HG02885 (cell line): ENCODE data around the gene DVL3.
"Not testable (repeated sequence)": the region's sequence is repeated elsewhere in the genome, so short reads cannot be mapped to it uniquely, and the experiment has no call there.

Experiments used
- ATAC-seq: cut with Tn5 transposase; IDR thresholded peaks from one replicate; pipeline ENCODE4 v1.9.1; 2021; ENCODE audit warnings: mild to moderate bottlenecking; ENCODE audit not compliant: unreplicated experiment, poor library complexity

The DVL3 gene

DNA sequence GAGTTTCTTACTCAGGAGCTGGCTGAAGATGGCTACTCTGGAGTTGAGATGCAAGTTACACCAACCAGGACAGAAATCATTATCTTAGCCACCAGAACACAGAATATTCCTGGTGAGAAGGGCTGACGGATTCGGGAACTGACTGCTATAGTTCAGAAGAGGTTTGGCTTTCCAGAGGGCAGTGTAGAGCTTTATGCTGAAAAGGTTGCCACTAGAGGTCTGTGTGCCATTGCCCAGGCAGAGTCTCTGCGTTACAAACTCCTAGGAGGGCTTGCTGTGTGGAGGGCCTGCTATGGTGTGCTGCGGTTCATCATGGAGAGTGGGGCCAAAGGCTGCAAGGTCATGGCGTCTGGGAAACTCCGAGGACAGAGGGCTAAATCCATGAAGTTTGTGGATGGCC, 5.4 kb upstream of the DVL3 start:
- not testable (repeated sequence) for ATAC-seq

DNA sequence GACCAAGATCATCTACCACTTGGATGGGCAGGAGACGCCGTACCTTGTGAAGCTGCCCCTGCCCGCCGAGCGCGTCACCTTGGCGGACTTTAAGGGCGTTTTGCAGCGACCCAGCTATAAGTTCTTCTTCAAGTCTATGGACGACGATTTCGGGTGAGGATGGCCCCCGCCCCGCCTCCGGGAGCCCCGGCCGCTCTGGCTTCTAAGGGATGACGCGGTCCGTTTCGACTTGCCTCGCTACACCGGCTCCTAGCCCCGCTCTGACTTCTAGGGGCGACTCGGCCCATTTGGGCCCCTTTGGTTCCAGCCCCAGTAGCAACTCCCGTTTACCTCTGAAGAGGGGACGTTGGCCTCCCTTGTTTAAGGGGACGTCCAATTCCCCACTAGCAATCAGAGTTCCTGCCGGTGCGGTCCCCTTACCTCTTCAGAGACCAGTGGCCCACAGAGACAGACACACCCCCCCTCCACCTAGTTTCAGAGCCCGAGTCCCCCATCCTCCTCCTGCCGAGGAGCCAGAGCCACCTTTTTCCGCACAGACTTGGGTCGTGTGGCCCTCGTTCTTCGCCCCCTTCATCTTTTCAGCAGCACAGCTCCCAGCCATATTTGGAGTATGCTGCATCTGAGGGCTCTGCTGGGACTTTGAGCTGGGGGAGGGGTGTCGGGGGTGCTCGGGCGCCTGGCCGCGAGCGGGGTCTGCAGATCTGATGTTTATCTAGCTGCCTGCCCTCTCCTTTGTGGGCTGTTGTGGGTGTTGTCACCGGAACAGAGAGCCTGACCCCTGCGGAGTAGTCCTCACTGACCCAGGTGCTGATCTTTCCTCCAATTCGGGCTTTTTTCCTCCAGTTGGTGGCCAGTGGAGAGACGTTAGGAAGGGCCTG, 706 bp downstream of the DVL3 start:
- peak; percentile 35 for ATAC-seq

DNA sequence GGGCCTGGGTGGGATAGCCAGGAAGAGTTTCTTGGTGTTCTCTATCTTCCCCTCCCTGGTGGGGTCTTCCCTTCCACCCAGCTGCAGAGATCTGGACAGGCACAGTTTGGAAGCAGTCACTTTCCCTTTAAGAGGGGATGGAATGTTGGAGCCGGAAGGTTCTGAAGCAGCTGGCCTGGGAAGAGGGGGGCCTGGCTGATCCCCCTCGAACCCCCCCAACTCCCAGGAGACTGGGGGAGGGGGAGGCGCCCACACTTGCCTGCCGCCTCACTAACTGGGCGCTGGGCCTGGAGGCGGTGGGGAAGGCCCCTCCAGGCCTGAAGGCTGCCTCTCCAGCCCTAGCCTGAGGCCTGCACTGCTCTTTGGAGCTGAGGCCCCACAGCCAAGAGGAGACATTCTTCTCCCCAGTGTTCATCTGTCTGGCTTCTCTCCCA, 1.4 kb downstream of the DVL3 start:
- no peak for ATAC-seq

DNA sequence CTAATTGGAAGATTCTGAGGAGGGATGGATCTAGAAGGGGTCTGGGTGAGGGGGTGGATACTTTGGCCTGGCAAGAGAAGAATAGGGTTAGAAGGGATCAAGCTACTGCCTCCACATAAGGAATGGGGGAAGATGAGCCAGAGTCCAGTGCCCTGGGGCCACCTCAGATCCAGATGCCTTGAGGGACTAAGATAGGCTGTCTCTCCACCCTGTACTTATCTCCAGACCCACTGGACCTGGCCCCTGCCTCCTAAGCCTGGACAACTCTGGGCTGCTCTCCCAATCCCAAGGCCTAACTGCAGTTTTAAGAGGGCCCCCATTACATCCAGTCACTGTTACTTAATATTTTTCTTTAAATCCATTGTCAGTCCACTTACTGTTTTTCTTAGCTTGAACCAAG, 2.0 kb downstream of the DVL3 start:
- no peak for ATAC-seq

DNA sequence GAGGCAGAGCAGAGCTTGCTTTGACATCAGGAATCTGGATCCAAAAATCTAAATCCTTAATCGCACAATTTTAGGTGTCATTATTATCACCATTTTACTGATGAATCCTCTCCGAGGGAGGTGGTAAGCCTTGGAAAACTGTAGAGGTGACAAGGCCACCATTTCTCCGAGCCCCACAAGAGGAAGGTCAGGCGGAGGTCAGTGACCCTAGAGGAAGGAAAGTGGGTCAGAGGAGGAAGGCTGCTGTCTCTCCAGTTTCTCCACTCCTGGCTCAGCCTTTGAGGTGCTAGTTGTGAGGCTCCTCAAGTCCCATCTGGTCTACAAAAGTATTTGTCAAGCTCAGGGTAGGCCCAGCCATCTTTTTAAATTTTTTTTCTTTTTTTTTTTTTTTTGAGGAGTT, 3.2 kb downstream of the DVL3 start:
- no peak for ATAC-seq

DNA sequence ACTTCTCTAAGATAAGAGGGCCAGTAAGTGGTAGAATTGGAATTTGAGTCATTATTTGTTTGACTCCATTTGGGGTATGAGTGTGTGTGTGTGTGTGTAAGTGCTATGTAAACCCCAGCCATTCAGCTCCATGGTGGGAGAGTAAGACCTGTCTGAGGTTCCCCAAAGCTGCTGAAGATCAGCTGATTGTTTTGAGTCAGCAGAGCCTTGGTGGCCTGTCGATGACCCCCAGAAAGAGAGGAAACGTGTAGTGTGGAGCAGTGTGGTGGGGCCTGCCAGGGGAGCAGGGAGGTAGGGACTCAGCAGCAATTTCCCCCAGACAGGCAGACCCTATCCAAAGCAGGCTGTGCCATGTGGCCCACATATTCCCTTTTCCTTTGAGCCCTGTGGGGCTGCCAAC, 5.3 kb downstream of the DVL3 start:
- ATAC-seq, result no peak

DNA sequence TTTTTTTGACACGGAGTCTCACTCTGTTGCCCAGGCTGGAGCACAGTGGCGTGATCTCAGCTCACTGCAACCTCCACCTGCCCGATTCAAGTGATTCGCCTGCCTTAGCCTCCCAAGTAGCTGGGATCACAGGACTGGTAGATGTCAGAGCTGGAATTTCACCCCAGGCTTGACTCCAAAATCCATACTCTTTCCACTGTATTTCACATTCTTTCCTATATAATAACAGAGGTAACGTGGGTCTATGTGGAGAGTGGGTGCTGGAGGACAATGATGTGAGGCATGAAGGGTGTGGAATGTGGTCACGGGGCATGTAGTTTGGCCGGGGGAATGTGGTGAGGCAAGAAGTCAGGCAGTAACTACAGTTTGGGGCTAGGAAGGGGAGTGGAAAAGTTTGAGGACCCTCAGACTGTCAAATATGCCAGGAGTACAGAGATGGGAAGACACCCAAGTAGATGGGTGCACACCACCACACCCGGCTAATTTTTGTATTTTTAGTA, 7.4 kb downstream of the DVL3 start:
- ATAC-seq, result not testable (repeated sequence)

DNA sequence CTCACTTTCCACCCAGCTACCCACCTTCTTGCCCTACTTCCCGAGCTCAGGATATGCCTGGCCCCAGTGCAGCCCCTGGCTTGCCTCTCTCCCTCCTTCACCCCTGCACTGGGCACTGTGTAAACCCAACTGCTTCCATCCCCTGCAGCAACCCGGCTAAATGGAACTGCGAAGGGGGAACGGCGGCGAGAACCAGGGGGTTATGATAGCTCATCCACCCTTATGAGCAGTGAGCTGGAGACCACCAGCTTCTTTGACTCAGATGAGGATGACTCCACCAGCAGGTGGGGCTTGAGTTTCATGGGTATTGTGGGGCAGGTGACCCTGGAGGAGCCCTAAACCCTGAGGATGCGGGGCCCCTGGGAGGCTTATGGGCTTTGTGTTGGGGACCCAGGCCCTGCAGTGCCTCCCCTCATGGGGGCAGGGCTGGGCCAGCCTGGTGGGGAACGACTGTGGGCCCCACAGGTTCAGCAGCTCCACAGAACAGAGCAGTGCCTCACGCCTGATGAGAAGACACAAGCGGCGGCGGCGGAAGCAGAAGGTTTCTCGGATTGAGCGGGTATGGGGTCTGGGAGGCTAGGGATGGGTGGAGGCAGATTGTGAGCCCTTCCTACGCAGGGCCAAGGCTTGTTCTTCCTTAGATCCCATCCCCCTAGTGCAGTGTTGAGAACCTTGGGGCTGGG, 9.6 kb downstream of the DVL3 start:
- no peak for ATAC-seq

DNA sequence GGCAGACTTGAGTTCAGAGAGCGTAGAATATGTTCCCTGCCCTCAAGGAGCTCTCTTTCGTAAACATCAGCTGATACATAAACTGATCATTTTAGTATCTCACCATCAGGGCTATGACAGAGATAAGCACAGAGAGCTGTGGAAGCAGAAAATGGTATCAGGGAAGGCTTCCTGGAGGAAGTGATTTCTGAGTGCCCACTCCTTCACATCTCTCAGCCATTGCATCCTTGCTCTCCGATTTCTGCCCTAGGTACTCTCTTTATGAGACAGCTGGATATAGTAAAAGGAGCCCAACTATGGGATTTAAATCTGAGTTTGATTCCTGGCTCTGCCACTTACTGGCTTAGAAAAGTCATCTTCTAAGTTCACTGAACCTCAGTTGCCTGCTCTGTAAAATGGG, 10.4 kb downstream of the DVL3 start:
- ATAC-seq, result no peak

DNA sequence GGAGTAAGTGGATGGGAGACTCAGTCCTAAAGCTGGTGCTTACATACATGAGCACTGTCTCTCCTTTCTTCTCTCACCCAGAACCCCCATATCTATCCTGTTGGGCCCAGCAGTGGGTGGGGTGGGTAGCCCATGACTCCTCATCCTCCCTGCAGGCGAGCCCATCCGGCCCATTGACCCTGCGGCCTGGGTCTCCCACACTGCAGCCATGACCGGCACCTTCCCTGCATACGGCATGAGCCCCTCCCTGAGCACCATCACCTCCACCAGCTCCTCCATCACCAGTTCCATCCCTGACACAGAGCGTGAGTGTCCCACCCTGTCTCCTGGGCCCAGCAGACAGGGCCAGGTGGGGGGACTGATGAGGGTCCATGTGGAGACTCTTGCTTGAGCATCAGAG, 11.5 kb downstream of the DVL3 start:
- no peak for ATAC-seq

DNA sequence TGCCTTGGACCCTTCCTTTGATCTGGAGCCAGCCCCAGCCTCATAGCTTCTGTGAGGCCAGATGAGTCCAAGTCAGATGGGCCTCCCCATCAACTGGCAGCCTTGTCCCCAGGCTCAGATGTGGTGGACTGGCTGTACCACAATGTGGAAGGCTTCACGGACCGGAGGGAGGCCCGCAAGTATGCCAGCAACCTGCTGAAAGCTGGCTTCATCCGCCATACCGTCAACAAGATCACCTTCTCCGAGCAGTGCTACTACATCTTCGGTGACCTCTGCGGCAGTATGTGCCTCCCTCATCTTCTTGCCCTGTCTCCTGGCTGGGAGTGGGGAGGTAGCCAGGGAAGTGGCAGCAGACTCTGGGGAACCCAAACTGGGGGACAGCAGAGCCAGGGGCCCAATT, 12.6 kb downstream of the DVL3 start:
- no peak for ATAC-seq

DNA sequence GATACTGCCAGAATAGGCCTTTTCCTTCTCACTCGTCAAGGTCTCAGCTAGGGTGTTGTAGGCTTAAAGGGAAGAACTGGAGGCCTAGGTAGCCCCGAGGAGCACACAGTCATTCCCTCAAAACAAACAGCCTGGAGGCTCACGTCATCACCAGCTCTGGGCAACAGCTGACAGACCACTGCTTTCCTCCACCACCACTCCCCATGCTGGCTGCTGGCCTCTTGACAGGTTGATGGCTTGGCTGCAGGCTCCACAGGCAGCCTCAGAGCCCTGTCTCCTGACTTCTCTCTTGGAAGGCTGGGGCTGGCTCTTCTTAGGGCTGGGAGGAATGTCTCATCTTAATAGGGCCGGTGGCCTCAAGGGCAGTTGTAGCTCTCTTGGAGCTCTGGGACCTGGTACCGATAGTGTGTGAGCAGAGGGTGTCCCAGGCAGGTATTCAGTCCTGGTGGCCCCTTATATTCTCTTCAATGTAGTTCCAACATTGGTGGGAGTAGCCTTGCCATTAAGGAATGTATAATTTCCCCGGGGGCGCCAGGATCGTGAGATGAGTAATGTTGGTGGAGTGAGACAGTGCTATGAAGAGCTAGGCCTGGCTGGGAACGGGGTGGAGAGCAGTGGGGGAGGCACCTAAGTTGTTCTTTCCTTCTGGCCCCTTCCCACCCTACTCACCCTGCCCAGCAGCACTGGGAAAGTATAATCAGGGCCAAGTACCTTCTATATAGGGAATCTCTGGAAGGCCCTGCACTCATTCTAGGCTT, 13.4 kb downstream of the DVL3 start:
- no peak for ATAC-seq

DNA sequence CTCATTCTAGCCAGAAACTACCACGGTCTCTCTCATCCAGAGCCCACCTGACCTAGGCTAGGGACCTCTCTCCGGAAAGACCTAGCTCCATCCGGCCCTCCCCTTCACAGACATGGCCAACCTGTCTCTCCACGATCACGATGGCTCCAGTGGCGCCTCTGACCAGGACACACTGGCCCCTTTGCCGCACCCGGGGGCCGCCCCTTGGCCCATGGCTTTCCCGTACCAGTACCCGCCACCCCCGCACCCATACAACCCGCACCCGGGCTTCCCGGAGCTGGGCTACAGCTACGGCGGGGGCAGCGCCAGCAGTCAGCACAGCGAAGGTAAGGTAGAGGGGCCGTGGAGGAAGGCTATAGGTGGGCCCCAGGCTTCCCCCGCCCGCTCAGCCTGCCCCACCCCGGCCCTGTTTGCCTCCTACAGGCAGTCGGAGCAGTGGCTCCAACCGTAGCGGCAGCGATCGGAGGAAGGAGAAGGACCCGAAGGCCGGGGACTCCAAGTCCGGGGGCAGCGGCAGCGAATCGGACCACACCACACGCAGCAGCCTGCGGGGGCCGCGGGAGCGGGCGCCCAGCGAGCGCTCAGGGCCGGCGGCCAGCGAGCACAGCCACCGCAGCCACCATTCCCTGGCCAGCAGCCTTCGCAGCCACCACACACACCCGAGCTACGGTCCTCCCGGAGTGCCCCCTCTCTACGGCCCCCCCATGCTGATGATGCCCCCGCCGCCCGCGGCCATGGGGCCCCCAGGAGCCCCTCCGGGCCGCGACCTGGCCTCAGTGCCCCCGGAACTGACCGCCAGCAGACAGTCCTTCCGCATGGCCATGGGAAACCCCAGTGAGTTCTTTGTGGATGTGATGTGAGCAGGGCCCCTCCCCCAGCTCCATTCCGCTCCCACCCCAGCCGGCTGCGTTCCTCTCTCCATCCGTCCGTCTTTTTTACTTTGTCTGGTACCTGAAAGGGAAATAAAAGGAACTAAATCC, 15.0 kb downstream of the DVL3 start:
- ATAC-seq, result no peak

DNA sequence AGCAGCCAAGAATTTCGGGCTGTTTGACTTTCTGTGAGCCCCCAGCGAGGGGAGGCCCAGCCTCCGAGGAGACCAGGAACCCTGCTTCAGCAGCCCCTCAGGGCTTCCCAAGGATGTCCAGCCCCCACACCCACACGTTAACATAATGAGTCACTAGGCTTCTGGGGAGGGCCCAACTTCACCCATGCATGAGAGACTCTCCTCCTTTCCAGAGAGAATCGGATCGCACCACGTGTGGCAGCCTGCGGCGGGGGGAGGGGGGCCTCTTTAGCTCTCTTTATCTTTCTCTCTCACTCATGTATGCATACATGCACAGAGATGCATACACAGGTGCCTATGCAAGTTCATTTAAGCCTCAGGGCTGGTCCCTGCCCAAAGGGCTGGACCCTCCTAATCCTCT, 16.4 kb downstream of the DVL3 start:
- no peak for ATAC-seq

DNA sequence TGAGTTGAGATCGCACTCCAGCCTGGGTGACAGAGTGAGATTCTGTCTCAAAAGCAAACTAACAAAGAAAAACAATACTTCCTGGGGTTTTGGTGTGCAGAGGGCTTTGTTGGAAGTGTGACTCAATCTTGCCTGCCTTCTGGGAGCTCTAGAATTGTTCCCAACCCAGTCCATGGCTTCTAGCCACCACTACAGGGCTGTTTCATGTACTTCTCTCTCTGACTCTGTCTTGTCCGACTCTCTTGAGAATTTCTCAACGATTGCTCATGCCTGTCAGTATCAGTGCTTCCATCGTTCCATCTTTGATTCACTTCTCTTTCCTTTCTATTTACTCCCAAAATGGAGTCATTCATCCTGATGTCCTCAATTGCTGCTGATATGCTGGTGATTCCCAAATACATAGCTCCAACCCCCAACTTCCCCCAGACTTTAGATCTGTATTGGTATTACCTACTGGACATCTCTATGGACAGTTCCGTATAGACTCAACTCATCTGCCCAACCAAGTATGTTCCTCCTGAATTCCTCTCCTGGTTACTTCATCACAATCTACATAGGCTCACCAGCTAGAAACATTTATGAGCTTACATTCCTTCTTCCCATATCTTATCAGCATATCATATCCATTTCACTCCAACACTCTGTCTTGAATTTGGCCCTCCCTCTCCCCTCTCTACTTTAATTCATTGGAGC, 17.6 kb downstream of the DVL3 start:
- ATAC-seq, result no peak

DNA sequence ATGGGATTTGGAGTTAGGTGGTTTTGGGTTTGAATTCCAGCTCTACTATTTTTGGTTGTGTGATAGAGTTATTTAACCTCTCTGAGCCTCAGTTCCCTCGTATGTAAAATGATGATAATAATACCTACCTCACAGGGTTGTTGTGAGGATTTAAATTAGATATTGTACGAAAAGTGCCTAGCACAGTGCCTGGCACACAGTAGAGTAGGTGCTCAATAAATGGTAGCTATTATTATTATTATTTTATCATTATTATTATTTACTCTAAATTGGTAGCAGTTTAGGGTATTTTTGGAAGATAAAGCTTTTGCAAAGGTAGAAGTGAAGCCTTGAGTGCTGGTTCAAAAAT, 18.2 kb downstream of the DVL3 start:
- no peak for ATAC-seq

DNA sequence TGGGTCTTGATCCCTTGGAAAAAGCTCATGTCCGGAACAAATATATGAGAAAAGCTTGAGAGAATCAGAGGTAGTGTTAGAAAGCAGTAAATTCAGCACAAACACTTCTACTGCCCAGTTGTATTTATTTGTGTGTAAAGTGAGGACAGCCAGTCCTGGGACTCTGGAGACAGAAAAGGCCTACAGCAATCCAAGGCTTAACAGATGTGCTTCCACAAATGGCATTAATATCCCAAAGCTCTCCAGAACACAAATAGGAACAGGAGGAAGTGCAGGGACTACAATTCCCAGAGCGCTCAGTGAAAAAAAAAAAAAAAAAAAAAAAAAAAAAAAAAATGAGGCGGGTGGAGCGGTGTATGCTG, 19.1 kb downstream of the DVL3 start:
- ATAC-seq, result no peak

DNA sequence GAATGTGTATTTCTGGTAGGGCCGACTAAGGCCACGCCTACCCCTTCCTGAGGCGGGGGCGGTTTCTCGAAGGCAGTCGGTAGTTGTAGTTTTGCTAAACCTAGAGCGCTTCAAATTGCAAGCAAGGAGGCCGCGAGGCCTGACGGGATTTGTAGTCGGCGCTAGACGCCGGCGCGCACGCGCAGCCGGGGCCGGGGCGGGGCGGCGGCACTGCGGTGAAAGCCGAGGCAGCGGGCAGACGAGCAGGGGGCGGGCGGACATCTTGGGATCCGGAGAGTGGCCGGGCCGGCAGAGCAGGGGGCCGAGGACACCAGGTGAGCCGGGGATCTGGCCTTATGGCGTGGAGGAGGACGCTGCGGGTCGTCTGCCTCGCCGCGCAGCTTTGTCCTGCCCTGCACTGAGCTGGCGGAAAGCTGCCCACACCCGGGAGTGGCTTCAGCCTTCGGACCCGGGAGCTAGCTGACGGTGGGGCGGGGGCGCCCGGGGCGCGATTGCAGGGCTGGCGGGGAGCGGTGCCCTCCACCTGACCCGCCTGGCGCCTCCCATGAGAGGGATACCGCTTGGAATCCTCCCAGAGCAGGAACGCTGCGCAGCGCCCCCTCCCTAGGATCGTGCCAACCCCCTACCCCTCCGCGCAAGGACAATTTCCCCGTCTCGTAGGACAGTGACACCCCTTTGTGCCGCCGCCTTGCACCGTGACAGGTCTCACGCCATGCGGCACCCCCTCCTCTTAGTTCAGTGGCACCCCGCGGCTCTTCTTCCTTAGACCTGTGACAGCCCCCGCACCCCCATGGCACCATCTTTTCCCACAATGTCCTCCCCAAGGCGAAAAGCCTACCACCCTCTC, 19.7 kb downstream of the DVL3 start, which contains the start of gene AP2M1:
Gene AP2M1, plus strand, starts transcription at position 210 of the 847 bp plus-strand sequence. CDS start 2,139 bp downstream, outside the sequence.
- peak; percentile 93 for ATAC-seq
